Measurements from ENCODE around the gene RFTN2.

RFTN2 gene

GRCh38 chr2:197543206-197543605 is 132.2 kb downstream of the RFTN2 start:
- Histone ChIP-seq H3F3A (ENCODE audit: insufficient read depth, low read length) (no peaks in the 10 kb centered on the region), H3K27ac (ENCODE audit: low read depth, low read length, poor library complexity, severe bottlenecking) (no peak overlapping the region), H3K36me3 (ENCODE audit: insufficient read depth, low read length) (peaks cover 89% of the 10 kb centered on the region), H3K9me3 (ENCODE audit: low read length) (no peaks in the 10 kb centered on the region), H3K79me2 (ENCODE audit: insufficient read depth, low read length) (no peaks in the 10 kb centered on the region), H3K27me3 (ENCODE audit: insufficient read depth, low read length) (no peaks in the 10 kb centered on the region), H3K4me2 (ENCODE audit: low read length) (no peak overlapping the region), H3K9me2 (ENCODE audit: low read depth, low read length) (no peaks in the 10 kb centered on the region), H3K4me3 (ENCODE audit: low read depth, low read length, poor library complexity, severe bottlenecking) (no peak overlapping the region), H3K9ac (ENCODE audit: low read length) (no peak overlapping the region), H2AFZ (ENCODE audit: low read length) (no peak overlapping the region), H4K20me1 (ENCODE audit: insufficient read depth, low read length) (no peaks in the 10 kb centered on the region), H3K4me1 (ENCODE audit: insufficient read depth, low read length, severe bottlenecking) (no peaks in the 10 kb centered on the region)
- TF ChIP-seq, protein P1, sequence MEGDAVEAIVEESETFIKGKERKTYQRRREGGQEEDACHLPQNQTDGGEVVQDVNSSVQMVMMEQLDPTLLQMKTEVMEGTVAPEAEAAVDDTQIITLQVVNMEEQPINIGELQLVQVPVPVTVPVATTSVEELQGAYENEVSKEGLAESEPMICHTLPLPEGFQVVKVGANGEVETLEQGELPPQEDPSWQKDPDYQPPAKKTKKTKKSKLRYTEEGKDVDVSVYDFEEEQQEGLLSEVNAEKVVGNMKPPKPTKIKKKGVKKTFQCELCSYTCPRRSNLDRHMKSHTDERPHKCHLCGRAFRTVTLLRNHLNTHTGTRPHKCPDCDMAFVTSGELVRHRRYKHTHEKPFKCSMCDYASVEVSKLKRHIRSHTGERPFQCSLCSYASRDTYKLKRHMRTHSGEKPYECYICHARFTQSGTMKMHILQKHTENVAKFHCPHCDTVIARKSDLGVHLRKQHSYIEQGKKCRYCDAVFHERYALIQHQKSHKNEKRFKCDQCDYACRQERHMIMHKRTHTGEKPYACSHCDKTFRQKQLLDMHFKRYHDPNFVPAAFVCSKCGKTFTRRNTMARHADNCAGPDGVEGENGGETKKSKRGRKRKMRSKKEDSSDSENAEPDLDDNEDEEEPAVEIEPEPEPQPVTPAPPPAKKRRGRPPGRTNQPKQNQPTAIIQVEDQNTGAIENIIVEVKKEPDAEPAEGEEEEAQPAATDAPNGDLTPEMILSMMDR (IDR thresholded peaks at IDR 0.05; ENCODE audit: low read length): no peak

GRCh38 chr2:197539734-197540133 is 135.7 kb downstream of the RFTN2 start:
- Histone ChIP-seq H2AFZ (ENCODE audit: low read length) (no peak overlapping the region), H3K4me2 (ENCODE audit: low read length) (no peak overlapping the region), H3K4me1 (ENCODE audit: insufficient read depth, low read length, severe bottlenecking) (no peaks in the 10 kb centered on the region), H3K27ac (ENCODE audit: low read depth, low read length, poor library complexity, severe bottlenecking) (no peak overlapping the region), H3K9me3 (ENCODE audit: low read length) (no peaks in the 10 kb centered on the region), H3F3A (ENCODE audit: insufficient read depth, low read length) (no peaks in the 10 kb centered on the region), H4K20me1 (ENCODE audit: insufficient read depth, low read length) (no peaks in the 10 kb centered on the region), H3K9ac (ENCODE audit: low read length) (no peak overlapping the region), H3K36me3 (ENCODE audit: insufficient read depth, low read length) (peaks cover 86% of the 10 kb centered on the region), H3K9me2 (ENCODE audit: low read depth, low read length) (no peaks in the 10 kb centered on the region), H3K27me3 (ENCODE audit: insufficient read depth, low read length) (no peaks in the 10 kb centered on the region), H3K4me3 (ENCODE audit: low read depth, low read length, poor library complexity, severe bottlenecking) (no peak overlapping the region), H3K79me2 (ENCODE audit: insufficient read depth, low read length) (no peaks in the 10 kb centered on the region)
- TF ChIP-seq, protein P1 (IDR thresholded peaks at IDR 0.05; ENCODE audit: low read length): no peak
- no peak for TF ChIP-seq EZH2 (IDR thresholded peaks at IDR 0.05; ENCODE audit: borderline replicate concordance, low read length)

GRCh38 chr2:197538412-197538811 is 137.0 kb downstream of the RFTN2 start:
- no peaks in the 10 kb centered on the region for H4K20me1 ChIP-seq (ENCODE audit: insufficient read depth, low read length)
- TF ChIP-seq EZH2 (IDR thresholded peaks at IDR 0.05; ENCODE audit: borderline replicate concordance, low read length): no peak
- TF ChIP-seq, protein P1 (IDR thresholded peaks at IDR 0.05; ENCODE audit: low read length): no peak
- no peak overlapping the region for H3K4me2 ChIP-seq (ENCODE audit: low read length)
- H3K4me3 ChIP-seq (ENCODE audit: low read depth, low read length, poor library complexity, severe bottlenecking): no peak overlapping the region
- no peaks in the 10 kb centered on the region for H3K79me2 ChIP-seq (ENCODE audit: insufficient read depth, low read length)
- no peak overlapping the region for H2AFZ ChIP-seq (ENCODE audit: low read length)
- H3F3A ChIP-seq (ENCODE audit: insufficient read depth, low read length): no peaks in the 10 kb centered on the region
- H3K36me3 ChIP-seq (ENCODE audit: insufficient read depth, low read length): peaks cover 73% of the 10 kb centered on the region
- no peak overlapping the region for H3K27ac ChIP-seq (ENCODE audit: low read depth, low read length, poor library complexity, severe bottlenecking)
- H3K9ac ChIP-seq (ENCODE audit: low read length): no peak overlapping the region
- no peaks in the 10 kb centered on the region for H3K9me2 ChIP-seq (ENCODE audit: low read depth, low read length)
- H3K4me1 ChIP-seq (ENCODE audit: insufficient read depth, low read length, severe bottlenecking): no peaks in the 10 kb centered on the region
- no peaks in the 10 kb centered on the region for H3K9me3 ChIP-seq (ENCODE audit: low read length)
- H3K27me3 ChIP-seq (ENCODE audit: insufficient read depth, low read length): no peaks in the 10 kb centered on the region
